Sigmoid colon (tissue), 4 donors: ENCODE results near the gene JAKMIP1.

ENCODE experiments used
- EP300 ChIP-seq, 4 donors: sonication (generic); formaldehyde crosslinking; IDR thresholded peaks; one replicate each; pipeline ENCODE4 v1.6.1; 2017; ENCODE audit warnings: antibody characterized with exemption in 4 of 4
- POLR2A ChIP-seq, 2 donors: fragments of 450-650 bp; IDR thresholded peaks; one replicate each; pipeline ENCODE4 v1.6.1; 2016; ENCODE audit warnings: antibody characterized with exemption in 2 of 2, mild to moderate bottlenecking in 2 of 2, moderate library complexity in 2 of 2

GRCh38 chr4:6048537-6048936 is 151.8 kb downstream of the JAKMIP1 start:
- no peak for TF ChIP-seq POLR2A (IDR thresholded peaks at IDR 0.05)
- no peak for TF ChIP-seq EP300 (IDR thresholded peaks at IDR 0.05)
